ENCODE results near the gene MTCL1. TPM values are rescaled to one million over a fixed set of nuclear protein-coding genes. Genes with fewer than 3 reads are reported as not detected.

Gene MTCL1
- total and polyA plus RNA-seq, 2 of the 8 experiments (the other 6 are each of a cell fraction or from before 2014, with no cell fraction given) = 16.6 to 60.8 TPM

DNA sequence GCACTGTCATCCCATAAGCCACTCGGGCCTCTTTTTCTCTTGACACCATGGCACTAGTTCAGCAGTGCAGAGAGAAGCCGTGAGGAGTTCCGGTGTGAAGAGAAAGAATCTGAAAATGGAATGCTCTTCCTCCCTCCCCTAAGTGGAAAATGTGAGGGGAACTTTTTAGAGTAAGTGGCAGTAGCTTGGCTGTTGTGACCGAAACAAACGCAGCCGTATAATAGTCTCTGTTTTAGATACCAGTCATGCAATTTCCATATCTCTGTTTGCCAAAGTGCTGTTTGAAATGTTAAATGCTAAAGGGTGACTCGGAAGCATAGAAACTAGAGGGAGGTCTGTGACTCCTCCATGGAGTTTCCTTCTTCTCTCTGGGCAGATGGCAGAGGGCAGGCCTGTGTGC, 122.9 kb downstream of the MTCL1 start:
- no peak overlapping the region for H2AFZ ChIP-seq (ENCODE audit: low read length)
- H3K9ac ChIP-seq (replicated peaks in 1 of 4; ENCODE audit: extremely low read depth in 1 of 4, low read depth in 3 of 4, low read length in 3 of 4) = no peak overlapping the region
- no peak overlapping the region for H3K14ac ChIP-seq (ENCODE audit: insufficient read length)
- H3K27me3 ChIP-seq (replicated peaks in 1 of 4; ENCODE audit: control insufficient read depth in 3 of 4, extremely low read depth in 1 of 4, insufficient read depth in 3 of 4, low read length in 3 of 4) = no peaks in the 10 kb centered on the region; a peak in 1 of 7 replicates
- POLR2A ChIA-PET (ENCODE audit: partially characterized antibody) = no interaction called here
- no peak overlapping the region for H2BK120ac ChIP-seq (replicated peaks; ENCODE audit: low read depth, low read length)
- 87% methylated on average over 7 of the region's 7 CpGs; no CpG with 5 or more reads in 1 of the 2 experiments for WGBS, 2 experiments (ENCODE audit: extremely low coverage in 1 of 2, insufficient coverage in 1 of 2, insufficient read length in 1 of 2, insufficient replicate concordance in 2 of 2, low coverage in 1 of 2, low lambda C conversion rate in 2 of 2, missing lambda C conversion rate in 1 of 2)
- no peak overlapping the region for H2BK12ac ChIP-seq (ENCODE audit: low read depth, low read length)
- CTCF ChIA-PET (ENCODE audit: partially characterized antibody) = no interaction called here
- no peak overlapping the region for H3K56ac ChIP-seq (replicated peaks; ENCODE audit: insufficient read length, low read depth, low read length)
- no peak overlapping the region for H2AK5ac ChIP-seq (ENCODE audit: low read depth, low read length)
- no peak overlapping the region for H4K91ac ChIP-seq (replicated peaks; ENCODE audit: insufficient read length, low read length)
- H2BK5ac ChIP-seq (ENCODE audit: low read depth, low read length) = no peak overlapping the region
- FAIRE-seq (no peak), DNase-seq (ENCODE audit: low read depth in 1 of 2, low spot score in 2 of 2) (no peak)
- H3K79me1 ChIP-seq (ENCODE audit: low read depth, low read length) = no peaks in the 10 kb centered on the region
- no peak overlapping the region for H3K4me2 ChIP-seq (ENCODE audit: insufficient read depth in 1 of 2, low read depth in 2 of 2, low read length in 2 of 2)
- no peak overlapping the region for H3K4me3 ChIP-seq (ENCODE audit: extremely low read depth in 1 of 4, insufficient read depth in 2 of 4, low read depth in 3 of 4, low read length in 4 of 4)
- H4K20me1 ChIP-seq (replicated peaks in 1 of 2; ENCODE audit: control insufficient read depth in 1 of 2, insufficient read depth in 2 of 2, low read length in 2 of 2) = peaks cover 0 to 3% of the 10 kb centered on the region in 2 experiments
- peaks cover 5 to 27% (median 17%) of the 10 kb centered on the region in 4 experiments; a peak in 6 of 8 replicates for H3K36me3 ChIP-seq (ENCODE audit: control insufficient read depth in 2 of 4, insufficient read depth in 4 of 4, low read length in 3 of 4)
- H2BK15ac ChIP-seq (ENCODE audit: low read length) = peak overlapping the region; percentile 40; the same call in 1 of the 2 replicates
- peaks cover 0 to 2% (median 0%) of the 10 kb centered on the region in 4 experiments; a peak in 1 of 7 replicates for H3K4me1 ChIP-seq (replicated peaks in 1 of 4; ENCODE audit: control insufficient read depth in 3 of 4, insufficient read depth in 4 of 4, low read length in 3 of 4)
- no peaks in the 10 kb centered on the region; a peak in 1 of 4 replicates for H3K9me3 ChIP-seq (ENCODE audit: insufficient read depth in 2 of 2, low read depth in 1 of 2, low read length in 1 of 2)
- H3K23me2 ChIP-seq (ENCODE audit: low read depth, low read length) = no peaks in the 10 kb centered on the region
- no peak overlapping the region for H3K23ac ChIP-seq (ENCODE audit: insufficient read length)
- no peaks in the 10 kb centered on the region for H3K79me2 ChIP-seq (ENCODE audit: control insufficient read depth in 1 of 2, insufficient read depth in 2 of 2, low read length in 2 of 2)
- no peak overlapping the region for H3K27ac ChIP-seq (ENCODE audit: low read depth, low read length)
- no peak overlapping the region for H4K5ac ChIP-seq (ENCODE audit: insufficient read length, low read depth, low read length)
- H3K4ac ChIP-seq (replicated peaks; ENCODE audit: insufficient read length, low read depth, low read length) = no peak overlapping the region
- no peak overlapping the region for H3K18ac ChIP-seq (ENCODE audit: extremely low read depth, low read length)
- H2BK20ac ChIP-seq (ENCODE audit: low read length) = no peak overlapping the region
- H4K8ac ChIP-seq (ENCODE audit: extremely low read depth, insufficient read depth, low read length) = no peak overlapping the region
- TF ChIP-seq POLR2A (IDR thresholded peaks at IDR 0.05; ENCODE audit: control extremely low read depth in 1 of 2, low read depth in 2 of 2, low read length in 2 of 2) = no peak
- no peak for TF ChIP-seq CHD2 (IDR thresholded peaks at IDR 0.05; ENCODE audit: low read length)
- TF ChIP-seq MAFK (IDR thresholded peaks at IDR 0.05; ENCODE audit: low read depth, low read length) = no peak
- TF ChIP-seq SP4 (IDR thresholded peaks at IDR 0.05; ENCODE audit: low read length) = no peak
- TF ChIP-seq, protein P1, sequence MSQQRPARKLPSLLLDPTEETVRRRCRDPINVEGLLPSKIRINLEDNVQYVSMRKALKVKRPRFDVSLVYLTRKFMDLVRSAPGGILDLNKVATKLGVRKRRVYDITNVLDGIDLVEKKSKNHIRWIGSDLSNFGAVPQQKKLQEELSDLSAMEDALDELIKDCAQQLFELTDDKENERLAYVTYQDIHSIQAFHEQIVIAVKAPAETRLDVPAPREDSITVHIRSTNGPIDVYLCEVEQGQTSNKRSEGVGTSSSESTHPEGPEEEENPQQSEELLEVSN (IDR thresholded peaks at IDR 0.05) = no peak
- TF ChIP-seq TCF12 (IDR thresholded peaks at IDR 0.05; ENCODE audit: low read depth, low read length) = no peak
- no peak for TF ChIP-seq ASH2L (IDR thresholded peaks at IDR 0.05; ENCODE audit: low read length)
- TF ChIP-seq HDAC6 (IDR thresholded peaks at IDR 0.05; ENCODE audit: low read depth, low read length) = no peak
- TF ChIP-seq RXRA (IDR thresholded peaks at IDR 0.05; ENCODE audit: insufficient read depth, low read depth, low read length) = no peak
- TF ChIP-seq, protein P2, sequence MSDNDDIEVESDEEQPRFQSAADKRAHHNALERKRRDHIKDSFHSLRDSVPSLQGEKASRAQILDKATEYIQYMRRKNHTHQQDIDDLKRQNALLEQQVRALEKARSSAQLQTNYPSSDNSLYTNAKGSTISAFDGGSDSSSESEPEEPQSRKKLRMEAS (IDR thresholded peaks at IDR 0.05) = no peak
- no peak for TF ChIP-seq NANOG (IDR thresholded peaks at IDR 0.05; ENCODE audit: insufficient read depth, low read depth, low read length, poor library complexity, severe bottlenecking)
- TF ChIP-seq, protein P3, sequence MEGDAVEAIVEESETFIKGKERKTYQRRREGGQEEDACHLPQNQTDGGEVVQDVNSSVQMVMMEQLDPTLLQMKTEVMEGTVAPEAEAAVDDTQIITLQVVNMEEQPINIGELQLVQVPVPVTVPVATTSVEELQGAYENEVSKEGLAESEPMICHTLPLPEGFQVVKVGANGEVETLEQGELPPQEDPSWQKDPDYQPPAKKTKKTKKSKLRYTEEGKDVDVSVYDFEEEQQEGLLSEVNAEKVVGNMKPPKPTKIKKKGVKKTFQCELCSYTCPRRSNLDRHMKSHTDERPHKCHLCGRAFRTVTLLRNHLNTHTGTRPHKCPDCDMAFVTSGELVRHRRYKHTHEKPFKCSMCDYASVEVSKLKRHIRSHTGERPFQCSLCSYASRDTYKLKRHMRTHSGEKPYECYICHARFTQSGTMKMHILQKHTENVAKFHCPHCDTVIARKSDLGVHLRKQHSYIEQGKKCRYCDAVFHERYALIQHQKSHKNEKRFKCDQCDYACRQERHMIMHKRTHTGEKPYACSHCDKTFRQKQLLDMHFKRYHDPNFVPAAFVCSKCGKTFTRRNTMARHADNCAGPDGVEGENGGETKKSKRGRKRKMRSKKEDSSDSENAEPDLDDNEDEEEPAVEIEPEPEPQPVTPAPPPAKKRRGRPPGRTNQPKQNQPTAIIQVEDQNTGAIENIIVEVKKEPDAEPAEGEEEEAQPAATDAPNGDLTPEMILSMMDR (IDR thresholded peaks at IDR 0.05; ENCODE audit: control extremely low read depth in 1 of 3, insufficient read depth in 1 of 3, low read depth in 1 of 3, low read length in 3 of 3) = no peak
